SHP77 treated with DMSO at 0.1 percent for 48 hours (cell line): ENCODE data around the gene ZNF813.
A peak's percentile ranks its signal among the peaks of the same experiment; 100 is the strongest.

Experiments used
- DNase-seq: peaks from one replicate; lab custom pipeline; 2025; lab: John Stamatoyannopoulos, UW

The ZNF813 gene

GRCh38 chr19:53520547-53521372 lies 53.2 kb downstream of the ZNF813 start:
- peak; percentile 97 for DNase-seq

- DNase-seq = no peak
These were observed 54.1 kb downstream of the ZNF813 start for GRCh38 chr19:53521373-53522202.

GRCh38 chr19:53525922-53526321 lies 58.4 kb downstream of the ZNF813 start:
- DNase-seq = no peak

GRCh38 chr19:53530622-53531021 lies 63.1 kb downstream of the ZNF813 start:
- no peak for DNase-seq

GRCh38 chr19:53531457-53531856 lies 63.9 kb downstream of the ZNF813 start:
- DNase-seq = no peak

- DNase-seq = no peak
These were observed 64.8 kb downstream of the ZNF813 start for GRCh38 chr19:53532362-53532761.

GRCh38 chr19:53536225-53536548 lies 68.7 kb downstream of the ZNF813 start:
- DNase-seq = no peak

GRCh38 chr19:53537121-53537520 lies 69.6 kb downstream of the ZNF813 start:
- no peak for DNase-seq

- no peak for DNase-seq
These were observed 70.2 kb downstream of the ZNF813 start, which contains the start of gene ZNF331 for GRCh38 chr19:53537521-53538377. ZNF331 (plus strand) TSS chr19:53538145; CDS start chr19:53569377, 31,232 bp downstream.

GRCh38 chr19:53538378-53539109 lies 71.0 kb downstream of the ZNF813 start:
- no peak for DNase-seq

GRCh38 chr19:53540091-53540490 lies 72.6 kb downstream of the ZNF813 start:
- no peak for DNase-seq

GRCh38 chr19:53541971-53542370 lies 74.4 kb downstream of the ZNF813 start:
- DNase-seq = no peak

- DNase-seq = no peak
These were observed 77.9 kb downstream of the ZNF813 start for GRCh38 chr19:53545271-53546065.
